LNCAP (cell line): ENCODE results near the gene DNM2.

Experiments used
- CTCF ChIP-seq: fragments of 450-650 bp; IDR thresholded peaks from 2 replicates; pipeline ENCODE4 v1.5.1; 2017; ENCODE audit warnings: mild to moderate bottlenecking

DNM2 gene

GRCh38 chr19:10762656-10763055 is 44.8 kb downstream of the DNM2 start:
- no peak for TF ChIP-seq CTCF

GRCh38 chr19:10763411-10763810 is 45.5 kb downstream of the DNM2 start:
- TF ChIP-seq CTCF = no peak

GRCh38 chr19:10763828-10764339 is 46.0 kb downstream of the DNM2 start:
- no peak for TF ChIP-seq CTCF

DNA sequence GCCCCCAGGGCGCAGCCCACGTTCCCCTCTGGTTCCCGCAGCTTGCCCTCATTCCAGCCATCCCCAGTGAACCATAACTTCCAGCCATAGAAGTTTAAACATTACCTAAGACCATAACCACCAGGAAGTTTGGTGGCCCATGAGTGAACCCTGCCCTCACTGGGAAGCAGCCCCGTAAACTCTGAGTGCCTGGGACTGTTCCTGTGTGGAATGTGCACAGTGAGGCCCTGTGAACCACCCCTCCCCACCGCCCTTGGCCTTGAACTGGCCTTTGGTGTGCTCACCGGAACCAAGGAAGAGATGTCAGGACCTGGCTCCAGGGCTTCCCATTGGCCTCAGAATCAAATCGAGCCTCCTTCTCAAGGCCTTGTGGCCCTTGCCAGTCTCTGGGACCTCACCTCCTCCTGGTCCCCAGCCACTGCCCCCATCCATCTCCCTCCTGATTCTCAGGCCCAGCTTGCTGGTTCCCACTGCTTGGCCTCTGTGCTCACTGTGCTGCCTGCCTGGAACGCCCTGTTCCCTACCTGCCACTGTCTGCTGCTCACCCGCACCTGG is 46.5 kb downstream of the DNM2 start:
- no peak for TF ChIP-seq CTCF

DNA sequence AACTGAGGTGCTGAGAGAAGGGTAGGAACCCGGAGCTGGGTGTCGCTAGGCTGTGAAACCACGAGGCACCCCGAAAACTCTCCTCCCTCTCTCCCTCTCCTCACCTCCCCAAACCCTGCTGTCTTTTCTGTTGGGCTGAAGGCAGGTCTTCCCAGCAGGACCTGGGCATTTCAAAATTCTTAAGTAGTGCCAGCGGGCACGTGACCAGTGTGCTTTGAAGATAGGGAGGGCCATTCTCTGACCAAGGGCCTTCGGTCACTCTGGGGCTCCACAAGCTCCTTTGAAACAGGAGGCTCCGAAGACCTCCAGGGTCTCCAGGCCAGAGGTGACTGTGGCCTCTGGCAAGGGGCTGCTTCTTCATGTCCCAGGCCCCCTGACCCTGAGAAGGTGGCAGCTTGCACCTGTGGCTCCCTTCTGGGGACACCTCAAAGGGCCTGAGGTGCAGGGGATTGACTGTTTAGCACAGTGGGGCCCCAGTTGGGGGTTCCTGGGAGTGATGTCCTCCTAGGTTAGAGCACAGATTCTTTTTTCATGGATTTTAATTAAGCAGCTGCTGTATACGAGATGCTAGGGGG is 48.3 kb downstream of the DNM2 start:
- TF ChIP-seq CTCF = no peak

GRCh38 chr19:10766671-10767201 is 48.9 kb downstream of the DNM2 start:
- TF ChIP-seq CTCF = no peak

DNA sequence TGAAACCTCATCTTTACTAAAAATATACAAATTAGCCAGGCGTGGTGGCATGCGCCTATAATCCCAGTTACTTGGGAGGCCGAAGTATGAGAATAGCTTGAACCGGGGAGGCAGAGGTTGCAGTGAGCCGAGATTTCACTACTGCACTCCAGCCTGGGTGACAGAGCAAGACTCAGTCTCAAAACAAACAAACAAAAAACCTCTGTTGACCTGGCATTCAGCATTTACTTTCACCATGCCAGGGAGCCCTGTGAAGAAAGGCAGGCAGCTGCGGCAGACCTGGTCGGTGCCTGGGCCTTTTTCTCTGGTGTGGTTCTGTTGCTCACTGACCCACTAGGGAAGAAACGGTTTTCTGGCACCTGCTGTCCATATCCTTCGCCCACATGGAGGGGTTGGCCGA is 49.8 kb downstream of the DNM2 start:
- TF ChIP-seq CTCF = no peak
